HL-60 (cell line): ENCODE measurements around the gene ADCYAP1R1.

Experiments used
- DNase-seq, 2 experiments: peaks; one replicate each; pipeline ENCODE4 v3.0.0-alpha.2; 2010 to 2020; ENCODE audit warnings: low read depth in 1 of 2, low spot score in 1 of 2
- H3K27ac ChIP-seq: fragments of 250-450 bp; sonication (Bioruptor Pico); replicated peaks from 2 replicates; pipeline ENCODE4 v1.5.1; 2020; ENCODE audit warnings: mild to moderate bottlenecking, moderate library complexity
- H3K27me3 ChIP-seq: fragments of 250-450 bp; sonication (Bioruptor Pico); 2 replicates; pipeline ENCODE4 v1.5.1; 2021; ENCODE audit warnings: mild to moderate bottlenecking, moderate library complexity; ENCODE audit not compliant: insufficient read depth, poor library complexity, severe bottlenecking
- H3K4me3 ChIP-seq: replicated peaks from 2 replicates; pipeline ENCODE4 v1.5.1; 2011; ENCODE audit warnings: mild to moderate bottlenecking, control low read depth, low read length; ENCODE audit not compliant: insufficient read depth
- CTCF ChIP-seq: IDR thresholded peaks from one replicate; pipeline ENCODE4 v1.5.1; 2011; ENCODE audit warnings: low read length, control low read depth, inconsistent platforms; ENCODE audit not compliant: insufficient read depth
- GABPA ChIP-seq: IDR thresholded peaks from 2 replicates; pipeline ENCODE4 v1.6.1; 2012; ENCODE audit warnings: low read depth
- POLR2AphosphoS5 ChIP-seq: IDR thresholded peaks from 2 replicates; pipeline ENCODE4 v1.6.1; 2012; ENCODE audit warnings: low read depth
- SPI1 ChIP-seq: IDR thresholded peaks from 2 replicates; pipeline ENCODE4 v1.6.1; 2012; ENCODE audit warnings: low read depth, mild to moderate bottlenecking, borderline replicate concordance
- TF ChIP-seq, protein P1 (sequence below): IDR thresholded peaks from 2 replicates; pipeline ENCODE4 v1.6.1; 2012; ENCODE audit warnings: low read depth; ENCODE audit not compliant: insufficient replicate concordance

The ADCYAP1R1 gene

GRCh38 chr7:31052487-31052840, 356 bp downstream of the ADCYAP1R1 start:
- no peak for DNase-seq
- TF ChIP-seq SPI1, result no peak
- TF ChIP-seq CTCF, result no peak
- TF ChIP-seq, protein P1, sequence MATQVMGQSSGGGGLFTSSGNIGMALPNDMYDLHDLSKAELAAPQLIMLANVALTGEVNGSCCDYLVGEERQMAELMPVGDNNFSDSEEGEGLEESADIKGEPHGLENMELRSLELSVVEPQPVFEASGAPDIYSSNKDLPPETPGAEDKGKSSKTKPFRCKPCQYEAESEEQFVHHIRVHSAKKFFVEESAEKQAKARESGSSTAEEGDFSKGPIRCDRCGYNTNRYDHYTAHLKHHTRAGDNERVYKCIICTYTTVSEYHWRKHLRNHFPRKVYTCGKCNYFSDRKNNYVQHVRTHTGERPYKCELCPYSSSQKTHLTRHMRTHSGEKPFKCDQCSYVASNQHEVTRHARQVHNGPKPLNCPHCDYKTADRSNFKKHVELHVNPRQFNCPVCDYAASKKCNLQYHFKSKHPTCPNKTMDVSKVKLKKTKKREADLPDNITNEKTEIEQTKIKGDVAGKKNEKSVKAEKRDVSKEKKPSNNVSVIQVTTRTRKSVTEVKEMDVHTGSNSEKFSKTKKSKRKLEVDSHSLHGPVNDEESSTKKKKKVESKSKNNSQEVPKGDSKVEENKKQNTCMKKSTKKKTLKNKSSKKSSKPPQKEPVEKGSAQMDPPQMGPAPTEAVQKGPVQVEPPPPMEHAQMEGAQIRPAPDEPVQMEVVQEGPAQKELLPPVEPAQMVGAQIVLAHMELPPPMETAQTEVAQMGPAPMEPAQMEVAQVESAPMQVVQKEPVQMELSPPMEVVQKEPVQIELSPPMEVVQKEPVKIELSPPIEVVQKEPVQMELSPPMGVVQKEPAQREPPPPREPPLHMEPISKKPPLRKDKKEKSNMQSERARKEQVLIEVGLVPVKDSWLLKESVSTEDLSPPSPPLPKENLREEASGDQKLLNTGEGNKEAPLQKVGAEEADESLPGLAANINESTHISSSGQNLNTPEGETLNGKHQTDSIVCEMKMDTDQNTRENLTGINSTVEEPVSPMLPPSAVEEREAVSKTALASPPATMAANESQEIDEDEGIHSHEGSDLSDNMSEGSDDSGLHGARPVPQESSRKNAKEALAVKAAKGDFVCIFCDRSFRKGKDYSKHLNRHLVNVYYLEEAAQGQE, result no peak
- TF ChIP-seq POLR2AphosphoS5, result no peak
- TF ChIP-seq GABPA, result no peak
- Histone ChIP-seq H3K4me3 (no peak overlapping the region), H3K27ac (no peak overlapping the region), H3K27me3 (peaks cover 14% of the 10 kb centered on the region)

- Histone ChIP-seq H3K4me3 (no peak overlapping the region), H3K27me3 (peaks cover 14% of the 10 kb centered on the region), H3K27ac (no peak overlapping the region)
- DNase-seq, result no peak
- TF ChIP-seq CTCF, result no peak
- no peak for TF ChIP-seq POLR2AphosphoS5
- TF ChIP-seq, protein P1, result no peak
Measured at GRCh38 chr7:31052841-31053601, 913 bp downstream of the ADCYAP1R1 start.

DNA sequence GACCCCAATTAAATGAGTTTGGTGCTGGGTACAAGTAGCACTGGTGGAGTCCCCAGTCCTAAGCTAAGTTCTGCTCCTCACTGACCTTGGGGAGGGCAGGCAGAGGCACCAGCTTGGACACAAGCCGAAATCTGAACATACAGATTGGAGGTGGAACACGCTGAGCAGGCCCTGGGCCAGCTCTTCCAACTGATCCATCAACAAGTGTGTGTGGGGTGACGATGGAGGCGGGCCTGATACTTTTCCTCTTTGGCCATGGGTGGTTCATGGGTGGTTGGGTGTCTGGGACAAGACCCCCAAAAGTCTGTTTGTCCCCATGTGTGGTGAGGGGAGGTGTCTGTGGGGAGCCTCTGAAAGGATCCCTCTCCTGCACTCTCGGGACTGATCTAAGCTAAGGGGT, 1.9 kb downstream of the ADCYAP1R1 start:
- DNase-seq, result no peak
- no peak overlapping the region for H3K27ac ChIP-seq
- TF ChIP-seq CTCF (no peak), POLR2AphosphoS5 (no peak), SPI1 (no peak), GABPA (no peak)
- TF ChIP-seq, protein P1, result no peak
- H3K27me3 ChIP-seq, result peaks cover 14% of the 10 kb centered on the region
- no peak overlapping the region for H3K4me3 ChIP-seq
